IPS-NIHi7 (cell line): ENCODE data around the gene C2CD4C.
"Not testable (repeated sequence)": the region's sequence is repeated elsewhere in the genome, so short reads cannot be mapped to it uniquely, and the experiment has no call there.

ENCODE experiments used
- DNase-seq: peaks from one replicate; pipeline ENCODE4 v3.0.0; 2012; ENCODE audit warnings: mixed read lengths; ENCODE audit errors: extremely low spot score

C2CD4C gene

GRCh38 chr19:367963-368629 lies 40.9 kb downstream of the C2CD4C start:
- no peak for DNase-seq

GRCh38 chr19:367561-367960 lies 41.4 kb downstream of the C2CD4C start:
- no peak for DNase-seq

- DNase-seq: no peak
Measured at GRCh38 chr19:366951-367350, 42.0 kb downstream of the C2CD4C start.

DNA sequence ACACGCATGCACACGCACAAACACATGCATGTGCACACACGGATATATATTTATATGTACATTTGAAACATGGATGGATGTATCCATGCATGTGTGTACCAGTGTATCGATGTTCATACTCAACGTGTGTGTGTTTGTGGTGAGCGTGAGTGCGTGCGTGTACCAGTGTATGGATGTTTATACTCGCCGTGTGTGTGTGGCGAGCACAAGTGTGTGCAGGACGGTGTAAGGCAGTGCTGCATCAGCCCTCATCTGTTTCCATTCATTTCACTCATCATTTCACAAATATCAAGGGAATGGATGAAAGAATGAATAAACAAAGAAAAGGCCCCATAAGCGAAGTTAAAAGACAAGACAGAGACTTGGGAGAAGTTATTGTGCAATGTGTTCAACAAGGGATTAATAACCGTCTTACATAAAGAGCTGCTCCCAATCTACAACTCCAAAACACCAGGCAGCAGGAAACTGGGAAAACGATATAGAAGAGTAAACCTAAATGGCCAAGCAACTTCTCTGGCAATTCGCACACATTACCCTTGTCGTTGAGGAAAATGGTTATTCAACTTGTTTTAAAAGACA lies 42.7 kb downstream of the C2CD4C start:
- DNase-seq: no peak

DNA sequence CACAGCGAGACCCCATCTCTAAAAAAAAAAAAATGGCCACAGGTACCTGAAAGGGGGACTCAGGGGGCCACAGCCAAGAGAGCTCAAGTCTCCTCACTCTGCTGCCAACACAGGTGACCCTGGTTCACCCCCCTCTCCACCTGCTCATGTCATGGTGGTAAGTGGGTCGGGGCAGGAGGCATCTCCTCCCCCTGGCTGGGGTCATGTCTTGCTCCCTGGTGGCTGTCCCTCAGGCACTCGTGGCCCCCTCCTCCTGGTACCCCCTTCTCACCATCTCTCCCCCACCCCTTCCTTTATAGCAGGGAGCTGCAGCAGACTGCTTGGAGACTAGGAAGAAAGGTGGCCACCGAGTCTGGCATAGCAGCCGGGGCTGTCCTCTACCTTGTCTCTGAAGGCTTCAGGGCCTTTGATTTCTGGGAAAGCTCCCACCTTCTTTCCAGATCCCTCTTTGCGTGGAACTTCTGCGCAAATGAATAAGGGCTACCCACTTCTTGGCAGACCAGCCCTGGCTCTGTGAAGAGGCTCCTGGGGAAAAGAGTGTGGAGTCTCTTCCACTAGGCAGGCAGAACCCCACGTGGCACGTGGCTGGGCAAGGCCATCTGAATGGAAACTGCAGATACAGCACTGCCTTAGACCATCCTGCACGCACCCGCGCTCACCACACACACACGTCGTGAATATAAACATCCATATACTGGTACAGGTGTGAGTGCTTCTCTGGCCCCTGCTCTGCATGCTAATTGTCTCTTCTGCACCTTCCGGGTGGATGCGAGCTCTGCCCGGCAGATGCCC lies 44.3 kb downstream of the C2CD4C start:
- no peak for DNase-seq

DNA sequence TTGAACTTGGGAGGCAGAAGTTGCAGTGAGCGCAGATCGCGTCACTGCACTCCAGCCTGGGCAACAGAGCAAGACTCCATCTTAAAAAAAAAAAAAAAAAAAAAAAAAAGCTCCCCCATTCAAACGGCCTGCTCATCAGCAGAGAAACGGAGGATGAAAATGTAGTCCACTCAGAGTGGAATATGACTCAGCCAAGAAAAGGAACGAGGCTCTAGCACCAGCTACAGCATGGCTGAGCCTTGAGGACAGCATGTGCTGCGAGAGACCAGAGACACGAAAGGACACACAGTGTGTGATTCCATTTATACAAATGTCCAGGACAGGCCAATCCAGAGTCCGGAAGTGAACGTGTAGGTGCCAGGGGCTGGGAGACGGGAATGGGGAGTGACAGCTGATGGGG lies 46.3 kb downstream of the C2CD4C start:
- no peak for DNase-seq

DNA sequence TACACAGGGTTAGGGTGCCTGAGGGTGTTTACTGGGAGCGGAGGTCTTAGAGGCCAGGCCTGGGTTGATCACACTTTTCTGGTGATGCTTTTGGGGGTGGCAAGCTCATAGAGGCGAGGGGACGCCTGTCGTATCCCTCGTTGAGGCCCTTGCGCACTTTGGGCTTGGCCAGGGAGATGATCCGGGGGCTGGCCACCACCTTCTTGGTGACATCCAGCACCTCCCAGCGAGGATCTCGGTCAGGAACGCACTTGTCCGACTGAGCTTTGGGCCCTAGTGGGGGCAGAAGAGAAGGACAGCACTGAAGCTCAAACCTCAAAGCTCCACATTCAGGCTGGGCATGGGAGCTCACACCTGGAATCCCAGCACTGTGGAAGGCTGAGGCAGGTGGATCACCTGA lies 46.8 kb downstream of the C2CD4C start:
- no peak for DNase-seq

DNA sequence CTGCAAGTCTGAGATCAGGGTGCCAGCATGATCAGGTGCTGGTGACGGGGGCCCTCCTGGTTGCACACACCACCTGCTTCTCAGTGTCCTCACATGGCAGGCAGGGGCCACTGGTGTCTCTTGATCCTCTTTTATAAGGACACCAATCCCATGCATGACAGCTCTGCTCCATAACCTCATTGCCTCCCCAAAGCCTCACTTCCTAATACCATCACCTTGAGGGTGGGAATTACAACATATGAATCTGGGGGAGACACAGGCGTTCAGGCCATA lies 49.4 kb downstream of the C2CD4C start:
- no peak for DNase-seq

GRCh38 chr19:355536-355935 lies 53.4 kb downstream of the C2CD4C start:
- not testable (repeated sequence) for DNase-seq
